CD4-positive, alpha-beta T cell treated with Interferon gamma for 1 hour (primary cell): ENCODE results near the gene DLG2.

Experiments used
- DNase-seq: peaks from one replicate; pipeline ENCODE4 v3.0.0-alpha.2; 2020

Gene DLG2

DNA sequence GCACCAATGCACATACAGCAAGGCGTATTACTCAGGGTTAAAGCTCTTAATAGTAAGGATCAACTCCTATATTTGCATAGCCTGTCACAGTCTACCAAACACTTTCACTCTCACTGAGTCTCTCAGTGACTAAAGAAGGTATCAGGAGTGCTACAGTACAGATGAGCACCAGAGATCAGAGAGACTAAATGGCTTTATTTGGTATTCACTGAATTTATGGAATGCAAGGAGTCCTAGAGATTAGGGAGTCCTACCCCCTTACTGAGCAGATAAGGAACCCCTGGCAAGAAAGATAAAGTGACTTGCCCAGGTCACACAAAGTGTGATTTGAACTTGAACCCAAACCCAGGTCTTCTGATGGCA is 1944.6 kb downstream of the DLG2 start:
- no peak for DNase-seq

- DNase-seq, result no peak
These were observed 1945.1 kb downstream of the DLG2 start for GRCh38 chr11:83681906-83682610.

DNA sequence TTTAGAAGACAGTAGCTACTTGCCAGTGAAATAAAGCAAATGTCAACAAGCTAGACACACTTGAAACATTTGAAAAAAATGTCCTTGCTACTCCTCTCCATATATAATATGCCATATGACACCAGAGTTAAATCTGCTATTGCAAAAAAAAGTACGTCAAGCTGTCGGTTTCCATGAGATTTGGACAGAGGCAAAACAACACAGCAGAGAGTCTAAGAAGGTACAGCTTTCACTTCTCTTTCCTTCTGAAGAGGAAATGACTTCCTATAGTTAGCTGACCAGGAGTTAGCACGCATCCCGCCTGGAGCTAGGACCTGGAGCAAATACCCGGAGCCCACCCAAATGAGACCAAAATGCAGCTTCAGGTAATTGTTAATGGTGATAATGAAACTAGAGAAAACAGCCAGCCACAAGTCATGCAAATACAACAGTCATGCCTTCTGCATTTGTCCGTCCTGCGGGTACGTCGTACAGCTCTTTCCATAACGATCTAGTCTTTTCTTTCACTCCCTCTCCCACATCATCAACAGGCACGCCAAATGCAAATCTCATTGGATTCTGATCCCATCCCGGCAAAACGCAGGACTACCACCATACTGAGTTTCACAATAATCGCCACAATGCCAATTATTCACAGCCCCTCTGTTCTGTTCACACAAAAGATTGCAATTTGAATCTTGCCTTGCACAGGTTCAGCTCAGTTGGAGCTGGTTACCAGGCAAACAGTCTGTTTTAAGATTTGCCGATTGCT is 1945.9 kb downstream of the DLG2 start:
- DNase-seq, result no peak

GRCh38 chr11:83680321-83680720 is 1946.8 kb downstream of the DLG2 start:
- DNase-seq, result no peak

DNA sequence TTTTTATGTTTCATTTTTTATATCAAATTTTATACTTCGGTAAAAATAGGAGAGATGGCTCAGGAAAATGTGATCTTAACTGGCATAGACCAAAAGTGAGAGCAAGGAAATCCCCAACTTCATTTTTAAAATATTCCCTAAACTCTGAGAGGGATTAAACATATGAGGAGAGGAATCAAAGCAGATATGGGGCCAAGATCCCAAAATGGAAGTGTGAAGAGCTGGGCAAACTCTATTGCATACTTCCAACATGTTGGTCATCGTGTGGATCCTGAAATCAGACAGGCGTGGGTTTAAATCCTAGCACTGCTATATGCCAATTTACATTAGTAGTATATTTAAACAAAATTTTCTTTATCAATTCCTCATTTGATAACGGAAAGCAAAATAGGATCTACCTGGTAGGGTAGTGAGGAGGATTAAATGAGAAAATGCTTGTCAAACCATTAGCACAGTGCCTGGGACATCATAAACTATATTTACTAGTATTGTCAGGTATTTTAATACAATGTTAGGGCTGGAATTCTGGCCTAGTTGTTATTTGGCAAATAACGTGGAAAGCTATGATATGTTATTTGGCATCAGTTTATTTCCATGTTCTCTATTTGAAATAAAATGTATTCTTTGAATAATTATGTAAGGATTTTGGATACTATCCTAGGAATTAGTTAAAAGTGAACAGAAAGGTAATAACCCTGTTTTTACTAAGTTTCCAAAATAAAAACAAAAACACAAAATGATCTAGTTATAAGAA is 1948.1 kb downstream of the DLG2 start:
- no peak for DNase-seq

- DNase-seq, result no peak
These were observed 1949.4 kb downstream of the DLG2 start for GRCh38 chr11:83677730-83678129.

DNA sequence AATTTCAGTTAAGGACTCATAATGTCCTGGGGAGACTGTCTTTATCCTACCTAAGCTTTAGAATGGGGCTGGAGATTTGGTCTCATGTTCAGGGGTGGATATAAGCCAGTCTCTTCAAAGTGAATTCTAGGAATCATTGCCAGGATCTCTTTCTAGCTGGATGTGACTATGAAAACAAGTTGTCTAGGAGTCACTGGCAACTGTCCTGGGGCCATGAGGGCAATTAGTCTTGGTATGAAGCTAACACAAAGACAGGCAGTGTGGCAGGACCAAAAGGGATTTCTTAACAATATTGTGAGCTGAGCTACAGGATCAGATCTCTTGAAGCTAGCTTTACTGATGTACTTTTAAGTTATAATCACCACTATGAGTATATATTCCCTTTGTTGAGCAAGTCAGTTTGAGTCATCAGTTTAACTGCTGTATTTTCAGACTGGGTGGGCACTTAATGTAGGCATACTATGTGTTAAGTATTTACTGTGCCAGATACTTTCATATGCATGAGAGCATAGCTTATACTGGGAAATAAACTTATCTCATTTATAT is 1951.0 kb downstream of the DLG2 start:
- no peak for DNase-seq

- DNase-seq, result no peak
These were observed 1952.8 kb downstream of the DLG2 start for GRCh38 chr11:83674102-83674896.

- no peak for DNase-seq
These were observed 1955.9 kb downstream of the DLG2 start for GRCh38 chr11:83671289-83671688.

- no peak for DNase-seq
These were observed 1961.0 kb downstream of the DLG2 start for GRCh38 chr11:83666149-83666548.

DNA sequence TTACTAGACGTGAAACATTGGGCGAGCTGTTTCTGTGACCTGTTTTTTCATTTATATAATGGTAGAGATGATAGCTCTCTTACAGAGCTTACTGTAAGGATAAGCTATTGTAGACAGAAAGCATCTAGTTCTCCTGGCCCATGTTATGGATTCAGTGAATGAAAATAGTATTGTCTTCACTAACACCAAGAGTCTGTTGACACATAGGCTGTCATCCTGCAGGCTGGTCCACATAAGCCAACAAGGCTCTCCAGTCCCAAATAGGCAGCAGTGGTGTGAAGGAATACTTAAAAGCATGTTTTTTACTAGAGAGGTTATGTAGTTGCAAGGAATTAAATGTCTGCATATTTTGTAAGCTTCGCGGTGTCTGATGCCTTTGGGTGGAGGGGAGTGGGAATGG is 1963.2 kb downstream of the DLG2 start:
- no peak for DNase-seq

DNA sequence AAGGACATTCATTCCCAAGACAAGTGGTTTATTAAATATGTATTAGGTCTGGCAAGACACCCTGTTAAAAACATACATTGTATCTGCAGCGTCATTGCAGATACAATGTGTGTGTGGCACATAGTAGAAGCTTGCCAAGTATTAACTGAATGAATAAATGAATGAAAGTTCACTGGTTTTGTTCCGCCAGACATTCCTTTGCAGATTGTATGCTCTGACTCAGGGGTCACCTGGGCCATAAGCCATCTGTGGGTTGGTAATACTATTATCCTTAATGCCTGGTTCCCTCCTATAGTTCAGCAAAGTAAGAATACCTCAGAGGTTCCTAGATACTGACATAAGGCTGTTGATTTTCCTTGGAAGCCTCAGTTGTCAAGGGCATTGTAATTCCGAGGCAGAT is 1963.7 kb downstream of the DLG2 start:
- no peak for DNase-seq

GRCh38 chr11:83662494-83662893 is 1964.7 kb downstream of the DLG2 start:
- no peak for DNase-seq

- DNase-seq, result no peak
These were observed 1965.4 kb downstream of the DLG2 start for GRCh38 chr11:83661491-83662350.

- DNase-seq, result no peak
These were observed 1967.7 kb downstream of the DLG2 start for GRCh38 chr11:83659466-83659865.

- DNase-seq, result no peak
These were observed 1970.3 kb downstream of the DLG2 start for GRCh38 chr11:83656796-83657330.

GRCh38 chr11:83655976-83656375 is 1971.2 kb downstream of the DLG2 start:
- DNase-seq, result no peak

DNA sequence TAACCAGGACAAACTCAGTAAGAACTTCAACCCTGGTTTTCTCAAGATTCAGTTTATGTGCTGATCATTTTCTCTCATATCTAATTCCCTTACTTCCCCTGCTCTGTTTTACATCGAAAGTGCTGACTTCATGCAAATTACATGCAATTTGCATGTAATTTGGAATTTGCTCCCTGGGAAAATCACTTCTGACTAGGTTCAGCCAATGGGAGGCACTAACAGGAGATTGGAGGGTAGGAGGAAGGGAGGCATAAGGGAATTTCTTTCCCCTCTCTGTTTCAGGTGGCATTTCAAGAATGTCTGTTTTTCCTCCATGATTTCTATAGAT is 1977.7 kb downstream of the DLG2 start:
- DNase-seq, result no peak

GRCh38 chr11:83648610-83649527 is 1978.3 kb downstream of the DLG2 start:
- DNase-seq, result no peak

DNA sequence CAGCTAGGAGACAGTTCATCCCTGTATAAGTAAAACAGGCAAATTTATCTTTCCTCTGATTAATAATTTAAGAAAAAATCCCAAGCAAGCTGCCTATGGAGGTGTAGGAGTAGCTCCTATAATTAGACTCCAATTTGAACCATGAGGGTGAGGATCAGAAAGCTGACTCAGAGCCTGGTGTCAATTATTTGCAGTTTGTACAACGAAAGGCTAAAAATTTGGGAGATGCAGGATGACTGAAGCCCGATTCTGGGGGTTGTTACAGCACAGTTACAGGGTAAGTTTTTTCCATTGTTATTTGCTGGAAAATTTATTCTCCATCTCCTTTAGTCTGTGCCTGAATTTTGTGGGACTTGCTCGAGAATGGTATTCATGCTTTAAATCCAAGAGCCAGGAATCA is 1981.6 kb downstream of the DLG2 start:
- DNase-seq, result no peak

- no peak for DNase-seq
These were observed 1984.0 kb downstream of the DLG2 start for GRCh38 chr11:83643115-83643514.
